ENCODE data around the gene ANTXRL. TPM values are rescaled to one million over a fixed set of nuclear protein-coding genes. Genes with fewer than 3 reads are reported as not detected.
A peak's percentile ranks its signal among the peaks of the same experiment; 100 is the strongest.
"Not testable (repeated sequence)": the region's sequence is repeated elsewhere in the genome, so short reads cannot be mapped to it uniquely, and the experiment has no call there.

ANTXRL gene
- total RNA-seq, 1 donor from 2014 or later: not detected

- DNase-seq (ENCODE audit: low read depth in 2 of 2): no peak
Measured at GRCh38 chr10:46307281-46308112, 20.7 kb downstream of the ANTXRL start.

GRCh38 chr10:46308113-46308415 is 21.3 kb downstream of the ANTXRL start:
- DNase-seq (ENCODE audit: low read depth in 2 of 2): no peak

- no peak for DNase-seq (ENCODE audit: low read depth in 2 of 2)
Measured at GRCh38 chr10:46308666-46309450, 22.1 kb downstream of the ANTXRL start.

- no peak for DNase-seq (ENCODE audit: low read depth in 2 of 2)
Measured at GRCh38 chr10:46309511-46310142, 22.8 kb downstream of the ANTXRL start.

- DNase-seq (ENCODE audit: low read depth in 2 of 2): no peak
Measured at GRCh38 chr10:46310143-46310514, 23.3 kb downstream of the ANTXRL start.

- DNase-seq (ENCODE audit: low read depth in 2 of 2): no peak
Measured at GRCh38 chr10:46310851-46311250, 24.1 kb downstream of the ANTXRL start.

GRCh38 chr10:46311501-46311951 is 24.7 kb downstream of the ANTXRL start:
- no peak for DNase-seq (ENCODE audit: low read depth in 2 of 2)

GRCh38 chr10:46311961-46312431 is 25.2 kb downstream of the ANTXRL start:
- not testable (repeated sequence) for DNase-seq (ENCODE audit: low read depth in 2 of 2)

- DNase-seq (ENCODE audit: low read depth in 2 of 2): no peak
Measured at GRCh38 chr10:46312953-46313352, 26.2 kb downstream of the ANTXRL start.

- DNase-seq (ENCODE audit: low read depth in 2 of 2): no peak
Measured at GRCh38 chr10:46314071-46314470, 27.3 kb downstream of the ANTXRL start.

- peak in 1 of 2 donors; percentile 3 for DNase-seq (ENCODE audit: low read depth in 2 of 2)
Measured at GRCh38 chr10:46315071-46315860, 28.5 kb downstream of the ANTXRL start.

GRCh38 chr10:46317370-46317769 is 30.6 kb downstream of the ANTXRL start:
- no peak for DNase-seq (ENCODE audit: low read depth in 2 of 2)

- DNase-seq (ENCODE audit: low read depth in 2 of 2): no peak
Measured at GRCh38 chr10:46317889-46318288, 31.1 kb downstream of the ANTXRL start.

- DNase-seq (ENCODE audit: low read depth in 2 of 2): no peak
Measured at GRCh38 chr10:46318799-46319198, 32.0 kb downstream of the ANTXRL start.

GRCh38 chr10:46319389-46319788 is 32.6 kb downstream of the ANTXRL start:
- no peak for DNase-seq (ENCODE audit: low read depth in 2 of 2)

GRCh38 chr10:46321770-46322169 is 35.0 kb downstream of the ANTXRL start:
- DNase-seq (ENCODE audit: low read depth in 2 of 2): no peak

- DNase-seq (ENCODE audit: low read depth in 2 of 2): no peak
Measured at GRCh38 chr10:46323176-46323575, 36.4 kb downstream of the ANTXRL start.

GRCh38 chr10:46325021-46325420 is 38.2 kb downstream of the ANTXRL start:
- no peak for DNase-seq (ENCODE audit: low read depth in 2 of 2)

GRCh38 chr10:46326066-46326465 is 39.3 kb downstream of the ANTXRL start:
- DNase-seq (ENCODE audit: low read depth in 2 of 2): no peak

GRCh38 chr10:46326971-46327370 is 40.2 kb downstream of the ANTXRL start:
- no peak for DNase-seq (ENCODE audit: low read depth in 2 of 2)

- no peak for DNase-seq (ENCODE audit: low read depth in 2 of 2)
Measured at GRCh38 chr10:46327685-46328084, 40.9 kb downstream of the ANTXRL start.

Data from dermis microvascular lymphatic vessel endothelial cell (primary cell).